Type B pancreatic cell (in vitro differentiated cells): ENCODE measurements around the gene ETV3L. TPM values are rescaled to one million over a fixed set of nuclear protein-coding genes. Genes with fewer than 3 reads are reported as not detected.

Experiments used
- DNase-seq: peaks from one replicate; pipeline ENCODE4 v3.0.0; 2021; ENCODE audit warnings: mixed read lengths; ENCODE audit not compliant: unreplicated experiment; ENCODE audit errors: extremely low spot score
- H3K27ac Mint-ChIP-seq: 2 replicates; pipeline ENCODE4 v1.8.0; 2021; ENCODE audit warnings: mild to moderate bottlenecking, mixed read lengths
- H3K27me3 Mint-ChIP-seq: 2 replicates; pipeline ENCODE4 v1.8.0; 2021; ENCODE audit warnings: mixed read lengths
- H3K36me3 Mint-ChIP-seq: 2 replicates; pipeline ENCODE4 v1.8.0; 2021; ENCODE audit warnings: mixed read lengths
- H3K4me1 Mint-ChIP-seq: one replicate; pipeline ENCODE4 v1.8.0; 2021; ENCODE audit warnings: mixed read lengths; ENCODE audit not compliant: unreplicated experiment
- H3K4me3 Mint-ChIP-seq: 2 replicates; pipeline ENCODE4 v1.8.0; 2021; ENCODE audit warnings: mild to moderate bottlenecking, mixed read lengths
- H3K9me3 Mint-ChIP-seq: 2 replicates; pipeline ENCODE4 v1.8.0; 2021; ENCODE audit warnings: mixed read lengths
- CTCF ChIP-seq: fragments of 200-600 bp; sonication (generic); conservative IDR thresholded peaks from 2 replicates; pipeline ENCODE4 v1.5.0; 2021; ENCODE audit warnings: antibody characterized with exemption, mild to moderate bottlenecking
- total RNA-seq: library from RNA; stranded (reverse); gene quantifications from 2 replicates; pipeline ENCODE4 v1.2.1, GENCODE V29; 2021; ENCODE audit warnings: low replicate concordance

Gene ETV3L
- total RNA-seq, 1 donor from 2014 or later = not detected

DNA sequence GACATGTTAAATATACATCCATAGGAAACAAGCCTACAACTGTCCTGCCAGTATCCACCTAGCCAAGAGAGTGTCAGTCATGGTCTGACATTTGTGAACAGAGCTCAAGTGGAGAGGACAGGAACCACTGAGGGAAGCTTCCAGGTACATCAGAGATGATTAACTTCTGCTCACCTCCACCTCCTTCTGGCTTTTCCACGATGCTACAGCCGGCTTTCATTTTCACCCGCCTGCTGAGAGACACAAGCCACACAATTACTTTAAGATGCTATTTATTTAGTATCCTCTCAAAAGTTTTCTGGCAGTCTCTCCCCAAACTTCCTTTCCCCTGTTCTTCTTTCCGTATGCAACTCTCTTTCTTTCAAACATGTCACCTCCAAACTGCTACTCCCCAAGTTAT lies 36.5 kb upstream of the ETV3L start:
- TF ChIP-seq CTCF = no peak
- peak overlapping the region; percentile 96 for H3K4me3 Mint-ChIP-seq
- peaks cover 47% of the 10 kb centered on the region for H3K4me1 Mint-ChIP-seq
- DNase-seq = no peak
- H3K27me3 Mint-ChIP-seq = no peaks in the 10 kb centered on the region
- peak overlapping the region; percentile 98 for H3K27ac Mint-ChIP-seq
- peaks cover 33% of the 10 kb centered on the region for H3K36me3 Mint-ChIP-seq
- H3K9me3 Mint-ChIP-seq = no peaks in the 10 kb centered on the region

- TF ChIP-seq CTCF = no peak
- Mint-ChIP-seq H3K27ac (peak overlapping the region; percentile 98), H3K9me3 (no peaks in the 10 kb centered on the region), H3K4me3 (peak overlapping the region; percentile 96), H3K4me1 (peaks cover 46% of the 10 kb centered on the region), H3K36me3 (peaks cover 34% of the 10 kb centered on the region), H3K27me3 (no peaks in the 10 kb centered on the region)
- no peak for DNase-seq
Measured at GRCh38 chr1:157135646-157136045, 36.0 kb upstream of the ETV3L start.

- Mint-ChIP-seq H3K27me3 (no peaks in the 10 kb centered on the region), H3K4me1 (peaks cover 44% of the 10 kb centered on the region), H3K4me3 (peak overlapping the region; percentile 96), H3K9me3 (no peaks in the 10 kb centered on the region), H3K27ac (peak overlapping the region; percentile 98), H3K36me3 (peaks cover 34% of the 10 kb centered on the region)
- no peak for DNase-seq
- TF ChIP-seq CTCF = no peak
Measured at GRCh38 chr1:157135070-157135469, 35.5 kb upstream of the ETV3L start.

DNA sequence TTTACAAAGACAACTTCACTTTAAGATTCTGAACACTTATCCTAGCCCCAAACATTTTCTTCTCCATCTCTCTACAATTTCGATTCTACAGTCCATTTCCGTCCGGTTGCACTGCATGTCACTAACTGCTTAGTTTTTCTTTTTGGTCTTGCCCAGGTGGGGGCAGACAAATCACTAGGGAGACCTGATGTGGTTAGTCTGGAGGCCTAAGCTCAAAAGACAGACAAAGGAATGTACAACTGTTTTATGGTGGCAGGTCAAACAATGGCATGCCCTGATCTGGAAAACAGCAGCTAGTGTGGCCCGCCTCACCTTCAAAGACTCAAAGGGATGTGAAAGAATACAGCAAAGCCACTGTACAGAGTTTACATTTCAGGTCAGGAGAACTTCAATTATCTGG lies 34.8 kb upstream of the ETV3L start:
- no peak for TF ChIP-seq CTCF
- no peaks in the 10 kb centered on the region for H3K9me3 Mint-ChIP-seq
- DNase-seq = no peak
- H3K27me3 Mint-ChIP-seq = no peaks in the 10 kb centered on the region
- peaks cover 34% of the 10 kb centered on the region for H3K36me3 Mint-ChIP-seq
- peak overlapping the region; percentile 68 for H3K4me3 Mint-ChIP-seq
- peaks cover 40% of the 10 kb centered on the region for H3K4me1 Mint-ChIP-seq
- peak overlapping the region; percentile 98 for H3K27ac Mint-ChIP-seq

- Mint-ChIP-seq H3K36me3 (peaks cover 36% of the 10 kb centered on the region), H3K4me1 (peaks cover 34% of the 10 kb centered on the region), H3K9me3 (no peaks in the 10 kb centered on the region), H3K4me3 (peak overlapping the region; percentile 56), H3K27ac (peak overlapping the region; percentile 98), H3K27me3 (no peaks in the 10 kb centered on the region)
- no peak for TF ChIP-seq CTCF
- no peak for DNase-seq
Measured at GRCh38 chr1:157133426-157133825, 33.8 kb upstream of the ETV3L start.

- Mint-ChIP-seq H3K9me3 (no peaks in the 10 kb centered on the region), H3K4me3 (peak overlapping the region; percentile 66), H3K27me3 (no peaks in the 10 kb centered on the region), H3K4me1 (peaks cover 34% of the 10 kb centered on the region), H3K27ac (peak overlapping the region; percentile 98), H3K36me3 (peaks cover 43% of the 10 kb centered on the region)
- DNase-seq = no peak
- TF ChIP-seq CTCF = no peak
Measured at GRCh38 chr1:157132616-157133167, 33.1 kb upstream of the ETV3L start.
